HT-29 (cell line): ENCODE measurements around the gene CCL27. TPM values are rescaled to one million over a fixed set of nuclear protein-coding genes. Genes with fewer than 3 reads are reported as not detected.

Experiments used
- DNase-seq: peaks from one replicate; pipeline ENCODE4 v3.0.0-alpha.2; 2015; ENCODE audit warnings: low spot score
- total RNA-seq: library from RNA; depleted of rRNA; stranded (reverse); fragments of >200 nt; shearing (Covaris generic); gene quantifications from 2 replicates; pipeline ENCODE4 v1.2.3, GENCODE V29; 2014; rRNA removed

CCL27 gene, protein sequence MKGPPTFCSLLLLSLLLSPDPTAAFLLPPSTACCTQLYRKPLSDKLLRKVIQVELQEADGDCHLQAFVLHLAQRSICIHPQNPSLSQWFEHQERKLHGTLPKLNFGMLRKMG
- not detected in 2 replicates for total RNA-seq

GRCh38 chr9:34662526-34663302 is at the start of gene CCL27:
CCL27 (minus strand) TSS chr9:34662657; CDS start chr9:34662633, 24 bp downstream.
- DNase-seq, result no peak

GRCh38 chr9:34712140-34712539 is 49.7 kb upstream of the CCL27 start:
- DNase-seq, result no peak

DNA sequence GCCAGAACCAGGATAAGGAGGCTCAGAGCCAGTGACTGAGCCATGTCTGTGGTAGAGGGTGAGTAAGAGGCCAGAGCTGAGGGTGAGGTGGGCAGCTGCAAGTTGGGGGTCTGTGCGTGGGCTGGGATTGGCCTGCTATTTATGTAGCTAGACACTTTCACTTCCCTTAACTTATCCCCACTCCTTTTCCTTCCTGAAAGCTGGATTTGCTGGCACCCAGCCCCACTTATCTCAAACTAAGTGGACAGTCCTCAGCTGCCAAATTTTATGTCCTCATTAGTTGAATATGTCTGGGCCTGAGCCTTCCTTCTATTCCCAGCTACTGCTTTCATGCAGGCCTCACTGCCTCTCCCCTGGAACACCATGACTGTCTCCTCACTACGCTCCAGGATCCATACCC is 47.6 kb upstream of the CCL27 start, which contains the start of gene CCL21:
CCL21 (minus strand) TSS at position 114 of the 400 bp plus-strand sequence; CDS start at position 44, 70 bp downstream.
- DNase-seq, result no peak

- DNase-seq, result no peak
These were observed 46.9 kb upstream of the CCL27 start for GRCh38 chr9:34709196-34709978.

GRCh38 chr9:34707130-34707529 is 44.7 kb upstream of the CCL27 start:
- DNase-seq, result no peak

- DNase-seq, result peak; percentile 77
These were observed 39.6 kb upstream of the CCL27 start for GRCh38 chr9:34701769-34702736.

DNA sequence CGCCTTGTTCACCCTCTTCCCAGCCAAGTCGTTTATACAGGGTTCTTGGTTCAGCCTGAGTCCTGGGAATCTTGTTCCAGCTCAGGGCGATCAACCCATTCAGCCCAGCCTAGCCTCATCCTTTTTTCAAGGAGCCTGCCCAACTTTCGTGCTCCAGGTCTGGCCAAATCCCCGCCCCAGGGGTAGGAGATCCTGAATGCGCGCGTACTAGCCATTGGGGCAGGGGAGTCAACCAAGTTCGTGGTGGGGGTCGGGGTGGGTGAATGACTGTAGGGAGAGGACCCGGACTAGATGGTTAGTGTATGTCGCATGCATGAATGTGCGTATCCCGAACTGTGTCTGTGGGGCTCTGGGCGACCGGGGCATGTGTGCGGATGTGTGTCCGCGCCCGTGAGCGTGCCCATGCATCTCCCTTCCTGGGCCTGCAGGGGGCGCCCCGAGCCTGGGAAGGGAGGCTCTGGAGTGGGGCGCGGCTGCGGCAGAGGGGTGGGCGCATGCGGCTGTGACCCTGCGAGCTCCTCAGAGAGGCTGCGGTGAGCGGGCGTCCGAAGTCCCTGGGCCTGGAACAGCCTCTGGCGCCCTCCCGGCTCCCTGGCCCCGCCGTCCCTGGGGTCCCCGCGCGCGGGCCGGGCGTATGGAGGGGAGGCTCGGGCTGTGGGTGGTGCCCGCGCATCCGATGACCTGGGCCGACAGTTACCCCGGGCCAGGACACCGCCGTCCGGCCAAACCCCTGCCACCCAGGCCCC is 38.7 kb upstream of the CCL27 start:
- peak; percentile 44 for DNase-seq

DNA sequence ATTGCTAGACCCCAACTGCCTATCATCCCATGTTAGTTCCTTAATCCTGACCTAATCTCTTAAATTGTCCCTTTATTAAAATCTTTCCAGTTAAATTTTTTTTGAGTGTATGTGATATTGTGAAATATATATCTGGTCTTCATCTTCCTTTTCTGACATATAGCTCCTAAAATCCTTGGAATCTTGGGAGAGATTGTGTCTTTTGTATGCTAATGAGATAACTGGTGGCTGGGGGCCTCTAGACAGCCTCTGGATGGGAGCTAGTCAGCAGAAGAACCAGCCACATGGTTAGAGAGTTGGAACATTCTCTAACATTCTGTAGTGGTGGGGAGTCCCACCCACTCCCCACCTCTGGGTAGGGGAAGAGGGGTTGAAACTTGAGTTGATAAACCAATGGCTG is 32.4 kb upstream of the CCL27 start:
- no peak for DNase-seq

- DNase-seq, result no peak
These were observed 31.1 kb upstream of the CCL27 start for GRCh38 chr9:34693560-34693959.

GRCh38 chr9:34691936-34692315 is 29.5 kb upstream of the CCL27 start:
- no peak for DNase-seq

- no peak for DNase-seq
These were observed 28.8 kb upstream of the CCL27 start, which contains the start of gene CCL19 for GRCh38 chr9:34690983-34691935. CCL19 (minus strand) TSS chr9:34691276; CDS start chr9:34691139, 137 bp downstream.

GRCh38 chr9:34689512-34689911 is 27.1 kb upstream of the CCL27 start:
- DNase-seq, result no peak

DNA sequence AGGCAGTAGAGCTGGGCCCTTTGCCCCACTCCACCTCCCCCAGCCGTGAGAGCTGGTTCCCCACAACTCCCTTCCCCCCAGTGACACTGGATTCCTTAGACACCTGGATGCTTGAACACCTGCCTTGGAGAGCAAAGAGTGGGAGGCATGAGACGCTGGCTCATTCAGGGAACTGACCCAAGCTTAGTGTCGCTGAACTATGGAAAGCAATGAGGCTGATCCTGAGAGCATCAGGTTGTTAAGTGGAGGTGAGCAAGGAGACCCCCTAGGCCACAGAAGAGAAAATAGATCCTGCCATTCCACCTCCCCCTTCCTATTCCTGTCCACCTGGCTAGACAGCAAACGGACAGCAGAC is 26.6 kb upstream of the CCL27 start:
- DNase-seq, result no peak

DNA sequence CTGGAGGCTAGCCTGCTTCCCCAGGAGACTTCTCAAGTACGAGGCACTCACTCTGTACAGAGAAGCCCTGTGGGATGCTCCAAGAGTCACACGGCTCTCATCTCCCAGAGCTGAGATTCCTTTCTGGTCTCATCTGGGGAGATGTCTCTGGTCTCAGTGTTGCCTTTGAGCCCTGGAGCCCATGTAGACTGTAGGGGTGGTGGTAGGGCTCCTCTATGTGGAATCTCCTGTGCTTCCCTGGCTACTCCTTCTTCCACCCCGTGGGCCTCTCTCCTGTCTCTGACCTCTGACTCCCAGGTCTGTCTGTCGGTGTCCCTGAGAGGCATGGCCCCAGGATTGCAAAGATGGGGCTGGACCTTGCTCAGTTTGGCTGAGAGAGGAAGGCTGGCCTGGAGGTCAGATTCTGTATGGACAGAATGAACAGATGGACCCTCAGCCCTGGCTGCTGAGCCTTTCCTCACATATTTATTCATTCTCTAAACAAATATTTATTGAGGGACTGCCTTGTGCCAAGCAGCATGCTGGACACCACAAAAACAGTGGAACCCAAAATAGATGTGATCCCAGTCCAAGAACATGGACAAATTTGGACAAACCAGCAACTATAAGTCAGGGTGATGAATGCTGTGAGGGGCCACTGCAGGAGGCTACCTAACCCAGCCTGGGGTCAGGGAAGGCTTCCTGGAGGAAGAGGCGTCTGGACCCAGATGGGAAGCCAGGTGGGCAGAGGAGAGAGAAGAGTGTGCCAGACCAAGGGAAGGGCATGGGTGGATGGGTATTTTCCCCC is 26.1 kb upstream of the CCL27 start:
- DNase-seq, result no peak

DNA sequence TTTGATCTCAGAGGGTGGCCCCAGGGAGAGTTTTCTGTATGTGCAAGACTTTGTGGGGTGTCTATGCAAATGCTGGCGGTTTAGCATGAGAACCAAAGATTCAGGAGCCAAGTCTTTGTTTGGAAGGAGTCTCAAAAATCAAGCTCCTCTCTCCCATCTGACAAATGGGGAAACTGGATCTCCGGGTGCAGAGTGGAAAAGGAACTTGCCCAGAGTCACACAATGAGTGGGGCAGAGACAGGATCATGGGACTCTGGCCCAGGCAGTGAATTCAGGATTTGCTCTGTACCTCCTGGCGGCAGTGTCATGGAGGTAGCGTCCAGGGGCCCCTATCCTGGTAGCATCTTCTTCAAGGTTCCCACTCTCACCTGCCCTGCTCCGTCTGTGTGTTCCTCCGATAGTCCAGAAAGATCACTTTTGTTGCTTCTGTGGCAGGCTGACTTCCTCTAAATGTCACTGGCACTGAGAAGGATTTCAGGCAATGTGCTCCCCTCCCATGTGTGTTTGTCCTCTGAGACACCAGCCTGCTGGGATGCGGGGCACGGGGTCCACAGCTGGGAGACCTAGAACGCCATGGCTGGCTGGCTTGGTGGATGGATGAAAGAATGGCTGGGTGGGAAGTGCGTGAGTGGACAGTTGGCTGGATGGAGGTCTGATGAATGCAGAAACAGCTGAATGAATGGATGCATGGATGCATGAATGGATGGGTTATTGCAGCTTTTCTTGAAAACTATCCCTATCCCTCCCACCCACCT is 25.0 kb upstream of the CCL27 start:
- DNase-seq, result no peak

- no peak for DNase-seq
These were observed 24.3 kb upstream of the CCL27 start for GRCh38 chr9:34686732-34687131.

GRCh38 chr9:34686231-34686630 is 23.8 kb upstream of the CCL27 start:
- no peak for DNase-seq

GRCh38 chr9:34685591-34685990 is 23.1 kb upstream of the CCL27 start:
- DNase-seq, result no peak
